GM21737 (cell line): Measurements from ENCODE around the gene DNMT3A.

Experiments used
- ATAC-seq: cut with Tn5 transposase; IDR thresholded peaks from one replicate; pipeline ENCODE4 v1.9.1; 2021; ENCODE audit warnings: mild to moderate bottlenecking, moderate library complexity; ENCODE audit not compliant: unreplicated experiment

Gene DNMT3A

GRCh38 chr2:25307949-25308557 is 33.7 kb downstream of the DNMT3A start:
- no peak for ATAC-seq

DNA sequence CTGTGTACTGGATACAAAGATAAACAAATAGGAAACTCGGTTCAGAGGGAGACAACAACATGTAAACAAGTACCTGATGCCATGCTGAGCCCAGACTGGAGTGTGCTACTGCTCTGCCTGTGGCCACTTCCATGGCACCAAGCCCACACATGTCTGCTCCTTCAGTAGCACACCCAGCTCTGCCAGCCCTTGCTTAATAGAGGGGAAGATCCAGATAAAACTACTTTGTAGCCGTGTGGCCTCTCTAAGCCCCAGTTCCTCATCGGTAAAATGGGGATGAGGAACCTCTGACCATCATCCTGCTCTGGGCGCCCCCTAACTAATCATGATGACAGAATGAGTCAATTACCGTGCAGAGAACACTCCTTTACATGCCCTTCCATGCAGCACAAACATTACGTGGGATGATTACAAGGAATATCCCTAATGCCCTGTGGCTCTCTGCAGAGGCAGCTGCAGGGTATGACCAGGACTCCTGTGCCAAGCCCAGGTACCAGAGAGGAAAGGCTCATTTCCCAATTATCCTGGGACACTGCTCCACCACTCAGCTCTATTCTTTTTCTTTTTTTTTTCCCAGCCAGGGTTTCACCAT is 34.9 kb downstream of the DNMT3A start:
- ATAC-seq = no peak

- ATAC-seq = no peak
These were observed 36.0 kb downstream of the DNMT3A start for GRCh38 chr2:25305775-25306174.

- no peak for ATAC-seq
These were observed 36.7 kb downstream of the DNMT3A start for GRCh38 chr2:25304826-25305596.

DNA sequence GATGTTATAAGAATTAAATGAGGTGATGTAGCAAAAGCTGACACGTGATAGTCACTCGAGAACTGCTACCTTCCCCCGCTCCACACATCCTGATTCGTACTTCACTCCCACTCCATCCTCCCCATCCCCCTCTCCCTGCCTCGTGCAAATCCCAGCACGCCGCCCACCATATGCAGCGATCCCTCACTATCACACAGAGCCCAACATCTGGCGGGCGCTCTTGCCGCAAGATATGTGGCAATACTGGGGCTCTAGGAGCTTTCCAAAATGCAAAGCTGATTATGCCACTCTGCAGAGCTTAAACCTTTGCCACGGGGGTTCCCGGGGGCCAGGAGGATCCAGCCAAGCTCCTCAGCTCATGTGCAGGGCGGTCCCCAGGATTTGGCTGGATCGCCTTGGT is 37.4 kb downstream of the DNMT3A start:
- no peak for ATAC-seq

DNA sequence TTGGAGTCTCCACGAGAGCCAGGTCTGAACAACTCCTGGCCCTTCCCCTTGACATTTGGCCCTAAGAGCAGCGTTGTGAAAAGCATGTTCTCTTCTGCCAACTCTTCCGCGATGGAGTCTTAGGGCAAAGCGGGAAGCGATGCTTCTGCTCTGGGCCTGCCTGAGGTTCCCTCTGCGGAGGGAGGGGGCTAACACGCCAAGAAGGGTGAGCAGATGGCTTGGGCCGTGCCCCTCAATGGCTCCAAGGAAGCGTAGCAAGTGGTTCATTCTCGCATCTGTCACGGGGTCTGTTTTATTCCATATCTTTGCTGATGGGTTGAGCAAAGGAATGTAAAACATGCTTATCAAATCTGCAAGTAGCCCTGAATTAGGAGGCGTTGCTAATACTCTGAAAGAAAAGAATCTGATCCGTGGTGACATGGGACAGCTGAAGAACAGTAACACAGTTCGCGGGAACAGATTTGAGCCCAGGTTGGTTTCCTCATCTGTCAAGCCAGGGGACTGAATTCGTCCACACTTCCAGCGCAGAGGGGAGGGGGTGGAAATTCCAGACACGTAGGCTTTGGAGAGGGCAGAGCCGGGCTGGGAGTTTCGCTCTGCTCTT is 38.0 kb downstream of the DNMT3A start:
- ATAC-seq = no peak

- ATAC-seq = no peak
These were observed 38.9 kb downstream of the DNMT3A start for GRCh38 chr2:25302758-25303375.

- ATAC-seq = peak; percentile 92
These were observed 40.0 kb downstream of the DNMT3A start for GRCh38 chr2:25301453-25302352.

DNA sequence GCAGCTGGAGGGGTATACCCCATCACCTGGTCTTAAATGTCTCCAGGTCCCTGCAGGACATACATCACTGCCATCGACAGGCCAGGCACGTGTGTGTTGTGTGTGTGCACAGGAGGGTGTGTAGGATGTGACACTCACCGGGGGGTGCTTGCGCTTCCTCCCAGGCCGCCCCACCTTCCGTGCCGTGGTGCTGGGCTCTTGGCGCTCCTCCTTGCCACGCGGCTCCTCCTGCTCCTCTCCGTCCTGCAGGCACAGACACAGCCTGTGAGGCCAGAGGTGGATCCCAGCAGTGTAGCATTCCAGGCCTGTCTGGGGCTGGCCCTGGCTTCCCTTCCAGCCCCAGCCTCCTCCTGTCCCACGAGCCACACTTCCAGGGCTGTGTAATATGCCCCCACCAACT is 41.7 kb downstream of the DNMT3A start:
- no peak for ATAC-seq

- no peak for ATAC-seq
These were observed 42.8 kb downstream of the DNMT3A start for GRCh38 chr2:25298776-25299431.

DNA sequence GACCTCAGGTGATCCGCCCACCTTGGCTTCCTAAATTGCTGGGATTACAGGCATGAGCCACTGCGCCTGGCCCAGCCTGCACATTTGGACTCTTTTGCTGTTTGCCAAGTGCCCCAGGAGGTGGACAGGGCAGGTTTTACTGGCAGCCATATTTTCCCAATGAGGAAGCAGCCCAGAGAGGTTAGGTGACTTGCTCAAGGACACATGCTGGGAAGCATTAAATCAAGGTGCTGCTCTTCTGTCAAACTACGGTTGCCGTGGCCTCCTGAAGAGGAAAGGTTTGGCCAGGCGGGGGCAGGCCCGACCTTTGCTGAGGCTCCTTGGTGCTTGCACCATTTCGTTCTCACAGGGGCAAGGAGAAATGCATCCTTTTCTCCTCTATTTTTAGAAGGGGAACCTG is 44.0 kb downstream of the DNMT3A start:
- no peak for ATAC-seq

DNA sequence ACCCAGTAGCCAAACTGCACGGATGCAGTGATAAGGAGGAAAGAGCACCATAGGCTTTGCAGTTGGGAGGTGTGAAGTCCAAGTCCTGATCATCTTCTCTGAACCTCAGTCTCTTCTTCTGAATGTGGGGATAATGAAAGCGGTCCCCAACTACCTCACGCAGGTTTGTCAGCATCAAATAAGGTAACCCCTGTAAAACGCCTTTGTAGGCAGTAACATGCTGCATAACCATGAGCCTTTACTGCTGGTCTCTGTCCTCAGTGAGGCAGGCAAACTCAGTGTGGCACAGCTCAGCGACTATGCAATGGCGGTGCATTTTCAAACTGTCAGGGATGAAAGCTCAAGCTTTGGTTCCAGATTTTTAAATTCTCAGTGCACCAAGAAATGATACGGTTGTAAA is 46.1 kb downstream of the DNMT3A start:
- ATAC-seq = no peak

GRCh38 chr2:25294573-25295462 is 46.9 kb downstream of the DNMT3A start:
- peak; percentile 75 for ATAC-seq

GRCh38 chr2:25293958-25294562 is 47.7 kb downstream of the DNMT3A start:
- ATAC-seq = no peak

DNA sequence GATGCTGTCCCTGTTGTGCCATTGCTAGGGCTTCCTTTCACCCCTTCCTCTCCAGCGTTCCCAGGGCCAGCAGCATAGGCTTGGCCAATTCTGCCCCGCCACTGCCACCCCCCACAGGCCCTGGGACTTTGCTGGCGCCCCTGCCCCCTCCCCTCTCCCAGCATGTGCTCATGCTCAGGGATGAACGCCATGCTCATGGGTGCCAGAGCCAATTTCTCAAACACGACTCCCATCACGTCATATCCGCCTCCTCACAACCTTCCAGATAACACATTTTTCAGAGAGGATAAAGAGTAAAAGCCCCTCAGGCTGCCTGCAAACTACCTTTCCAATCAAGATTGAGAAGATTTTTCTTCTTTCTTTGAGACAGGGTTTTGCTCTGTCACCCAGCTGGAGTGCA is 48.6 kb downstream of the DNMT3A start:
- no peak for ATAC-seq

GRCh38 chr2:25292408-25292807 is 49.3 kb downstream of the DNMT3A start:
- ATAC-seq = no peak

GRCh38 chr2:25290811-25291495 is 50.8 kb downstream of the DNMT3A start:
- ATAC-seq = no peak
